NT2/D1 (cell line): Measurements from ENCODE around the gene ZBTB43.

Experiments used
- YY1 ChIP-seq: IDR thresholded peaks from 2 replicates; pipeline ENCODE4 v1.6.1; 2011; ENCODE audit not compliant: insufficient read length, insufficient read depth
- ZNF274 ChIP-seq: IDR thresholded peaks from 2 replicates; pipeline ENCODE4 v1.6.1; 2011; ENCODE audit warnings: mild to moderate bottlenecking, low read depth, low read length

DNA sequence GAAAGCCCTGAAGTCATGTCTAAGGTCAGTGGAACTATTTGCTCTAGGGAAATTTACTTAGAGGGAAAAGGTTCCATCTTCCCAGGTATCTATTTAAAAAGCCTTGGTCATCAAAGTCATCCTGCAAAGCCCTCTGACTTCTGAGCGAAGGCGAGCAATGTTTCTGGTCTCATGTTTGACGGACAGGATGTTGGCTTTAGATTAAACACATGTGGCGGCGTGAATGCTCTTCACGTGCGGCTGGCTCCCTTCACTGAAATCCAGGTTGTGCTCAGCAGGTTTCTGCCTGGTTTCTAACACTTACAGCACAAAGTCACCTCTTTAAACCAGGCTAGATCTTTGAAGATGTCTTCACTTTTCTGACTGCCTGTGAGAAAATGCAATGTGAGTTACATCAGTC, 49.9 kb downstream of the ZBTB43 start:
- TF ChIP-seq ZNF274 (no peak), YY1 (no peak)
